Amygdala (tissue), 56 donors: Measurements from ENCODE around the gene PRPS2.

Experiments used
- DNase-seq, 56 donors: peaks; one replicate each; lab custom pipeline; 2025; lab: John Stamatoyannopoulos, UW

Gene PRPS2

DNA sequence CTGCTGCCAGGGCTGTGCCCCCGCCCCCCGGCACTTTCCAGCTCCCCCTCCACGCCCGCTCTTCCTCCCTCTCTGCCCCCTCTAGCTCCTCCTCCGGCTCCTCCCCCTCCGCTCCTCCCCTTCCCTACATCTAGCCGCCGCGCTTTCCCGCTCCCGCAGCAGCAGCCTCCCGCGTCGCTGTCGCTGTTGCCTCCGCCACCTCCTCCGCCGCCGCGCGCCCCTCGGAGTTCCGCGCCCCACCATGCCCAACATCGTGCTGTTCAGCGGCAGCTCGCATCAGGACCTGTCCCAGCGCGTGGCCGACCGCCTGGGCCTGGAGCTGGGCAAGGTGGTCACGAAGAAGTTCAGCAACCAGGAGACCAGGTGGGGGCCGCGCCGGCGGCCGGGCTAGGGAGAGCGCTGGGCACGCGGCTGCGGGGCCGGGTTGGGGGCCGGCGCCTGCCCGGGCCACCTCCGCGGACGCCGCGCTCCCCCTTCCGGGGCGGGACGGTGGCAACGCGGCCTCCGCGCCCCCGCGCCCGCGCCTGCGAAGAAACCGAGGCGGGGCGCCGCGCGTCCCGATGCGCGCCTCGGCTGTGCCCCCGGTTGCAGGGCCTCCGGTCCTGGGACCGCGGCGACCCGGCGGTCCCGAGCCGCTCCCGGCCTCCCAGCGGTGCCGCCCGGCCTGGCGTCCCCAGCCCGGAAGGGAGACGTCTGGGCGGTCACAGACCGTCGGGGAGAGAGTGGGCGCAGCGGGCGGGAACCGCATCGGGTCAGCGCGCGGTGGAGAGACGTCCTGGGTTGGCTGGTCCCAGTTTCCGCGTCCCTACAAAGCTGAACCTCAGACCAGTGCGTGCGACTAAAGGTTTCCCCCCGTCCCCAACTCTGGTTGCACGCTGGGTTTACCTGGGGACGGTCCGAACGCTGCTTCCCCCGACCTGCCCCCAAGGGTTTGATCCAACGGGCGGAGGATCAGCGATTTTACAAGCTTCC is at the start of gene PRPS2:
Gene PRPS2 (plus strand): TSS at position 156 of the 972 bp plus-strand sequence. CDS start 86 bp downstream, at position 242.
- DNase-seq = peak in 51 of 56 donors; percentile 1 to 68 (median 25)

- no peak for DNase-seq
Measured at GRCh38 chrX:12741416-12741815, 49.8 kb upstream of the PRPS2 start.

GRCh38 chrX:12747433-12747832 is 43.8 kb upstream of the PRPS2 start:
- DNase-seq = no peak

- no peak for DNase-seq
Measured at GRCh38 chrX:12751887-12752286, 39.3 kb upstream of the PRPS2 start.

- no peak for DNase-seq
Measured at GRCh38 chrX:12753366-12753765, 37.8 kb upstream of the PRPS2 start.

- DNase-seq = no peak
Measured at GRCh38 chrX:12758291-12758690, 32.9 kb upstream of the PRPS2 start.

DNA sequence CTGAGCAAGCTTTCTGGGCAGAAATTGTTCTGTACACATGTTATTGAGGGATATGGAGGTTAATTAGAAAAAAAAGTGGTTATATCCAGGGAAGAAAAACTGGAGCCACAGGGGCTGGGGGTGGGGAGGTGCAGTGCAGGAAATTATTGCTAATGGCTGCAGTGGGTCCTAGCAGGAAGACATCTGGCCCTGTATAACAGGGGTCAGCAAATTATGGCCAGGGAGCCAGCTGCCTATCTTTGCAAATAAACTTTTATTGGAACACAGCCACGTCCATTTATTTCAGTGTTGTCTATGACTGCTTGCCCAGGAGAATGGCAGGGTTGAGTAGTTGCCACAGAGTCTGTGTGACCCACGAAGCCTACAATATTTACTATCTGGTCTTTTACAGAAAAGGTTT is 23.4 kb upstream of the PRPS2 start:
- DNase-seq = no peak

DNA sequence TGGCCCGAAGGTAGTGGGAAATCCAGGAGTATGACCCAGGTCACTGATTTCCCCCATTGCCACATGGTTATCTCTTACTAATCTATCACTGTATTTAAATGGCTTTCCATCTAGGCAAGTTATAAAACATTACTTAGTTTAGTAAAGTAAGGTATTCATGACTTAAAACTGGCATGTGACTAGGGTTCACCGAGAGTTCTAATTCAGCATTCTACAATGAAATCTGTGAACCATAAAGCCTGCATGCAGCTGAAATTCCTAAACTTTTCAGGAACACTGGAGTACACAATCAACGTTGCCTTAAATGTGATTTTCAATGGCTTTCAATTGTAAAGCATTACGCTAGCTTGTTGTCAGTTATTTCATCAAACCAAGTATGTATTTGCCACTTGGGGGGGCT is 22.7 kb upstream of the PRPS2 start:
- no peak for DNase-seq

DNA sequence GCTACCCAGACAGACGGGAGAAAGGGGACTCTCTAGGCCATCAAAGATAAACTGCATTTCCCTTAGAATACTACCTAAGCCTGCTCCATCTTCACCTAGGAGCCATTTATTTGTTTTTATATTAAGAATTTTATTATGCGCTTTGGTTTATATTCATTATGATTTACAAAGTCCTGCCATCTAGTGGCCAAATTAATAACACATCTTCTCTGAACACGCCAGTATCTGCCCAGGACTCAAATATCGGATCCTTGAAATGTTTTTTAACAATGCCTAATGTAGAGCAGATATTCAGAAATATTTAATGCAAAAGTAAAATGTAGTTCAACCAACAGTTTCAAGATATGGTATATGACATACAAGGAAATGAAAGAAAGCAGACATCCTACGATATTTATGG is 20.8 kb upstream of the PRPS2 start:
- no peak for DNase-seq

DNA sequence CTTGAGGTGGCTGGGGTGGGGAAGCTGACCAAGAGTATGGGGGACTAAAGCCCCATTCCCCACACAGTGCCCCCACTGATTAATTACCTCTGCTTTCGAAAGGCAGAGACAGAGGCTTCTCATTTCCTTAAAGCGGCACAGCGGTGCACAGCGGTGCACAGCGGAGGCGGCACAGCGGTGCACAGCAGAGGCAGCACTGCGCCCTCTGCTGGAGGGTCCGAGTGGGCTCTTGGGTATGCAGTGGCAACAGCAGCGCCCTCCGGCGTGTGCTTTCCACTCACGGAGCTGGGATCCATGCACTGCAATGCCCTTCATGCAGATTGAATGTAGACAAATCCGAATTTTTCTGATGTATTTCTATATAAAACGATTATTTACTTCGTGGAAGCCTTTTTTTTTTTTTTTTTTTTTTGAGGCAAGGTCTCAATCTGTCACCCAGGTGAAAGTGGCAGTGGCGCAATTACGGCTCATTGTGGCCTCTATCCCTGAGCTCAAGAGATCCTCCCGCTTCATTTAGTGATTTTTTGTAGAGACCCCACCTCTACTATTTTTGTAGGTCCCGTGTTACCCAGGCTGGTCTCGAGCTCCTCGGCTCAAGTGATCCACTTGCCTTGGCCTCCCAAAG is 19.7 kb upstream of the PRPS2 start:
- peak in 8 of 56 donors; percentile 0 to 26 (median 0) for DNase-seq

DNA sequence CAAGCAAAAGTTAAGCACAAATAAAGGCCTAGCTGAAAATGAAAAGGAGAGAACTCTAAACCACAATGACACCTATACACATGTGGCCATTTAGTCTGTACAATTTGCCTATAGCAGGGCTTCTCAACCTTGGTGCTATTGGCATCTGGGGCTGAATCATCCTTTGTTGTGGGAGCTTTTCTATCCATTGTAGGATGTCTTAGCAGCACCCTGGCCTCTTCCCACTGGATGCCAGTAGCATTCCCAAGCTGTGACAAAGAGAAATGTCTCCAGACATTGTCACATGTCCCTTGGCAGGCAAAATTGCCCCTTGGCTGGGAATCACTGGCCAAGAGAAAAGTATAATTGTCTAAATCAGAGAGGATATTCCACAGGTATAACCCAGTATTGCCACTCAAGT is 13.5 kb upstream of the PRPS2 start:
- DNase-seq = no peak

DNA sequence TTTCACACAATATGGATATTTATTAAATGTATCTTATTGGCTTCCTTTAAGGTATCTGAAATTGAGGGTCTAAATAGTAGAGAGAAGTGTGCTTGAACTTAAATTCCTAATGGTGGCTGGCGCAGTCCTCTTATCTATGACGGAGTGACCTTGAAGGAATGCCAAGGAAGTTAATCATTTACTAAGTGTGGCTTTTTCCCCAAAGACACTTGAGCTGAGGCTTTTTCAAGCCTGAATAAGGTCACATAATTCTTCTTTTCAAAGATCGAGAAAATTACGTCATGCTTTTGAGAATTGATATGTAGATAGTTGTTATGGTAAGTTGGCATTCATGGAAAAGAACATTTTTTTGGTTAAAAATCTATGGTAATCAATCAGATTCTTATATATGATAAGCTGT is 11.7 kb upstream of the PRPS2 start:
- no peak for DNase-seq

DNA sequence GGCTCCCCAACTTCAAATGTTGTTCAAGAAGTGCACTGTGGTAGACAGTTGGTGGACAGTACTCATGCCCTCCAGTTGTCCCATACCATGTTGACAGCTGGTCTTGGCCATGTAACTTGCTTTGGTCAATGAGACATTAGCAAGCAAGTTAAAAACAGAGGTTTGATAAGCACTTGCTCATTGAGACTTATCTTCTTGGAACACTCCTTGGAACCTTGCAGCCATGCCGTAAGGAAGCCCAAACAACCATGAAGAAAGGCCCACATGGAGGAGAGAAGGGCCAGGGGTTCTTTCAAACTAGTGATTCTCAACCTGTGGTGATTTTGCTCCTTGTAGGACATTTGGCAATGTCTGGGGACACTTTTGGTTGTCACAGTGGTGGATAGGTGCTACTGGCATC is 2.6 kb upstream of the PRPS2 start:
- no peak for DNase-seq

DNA sequence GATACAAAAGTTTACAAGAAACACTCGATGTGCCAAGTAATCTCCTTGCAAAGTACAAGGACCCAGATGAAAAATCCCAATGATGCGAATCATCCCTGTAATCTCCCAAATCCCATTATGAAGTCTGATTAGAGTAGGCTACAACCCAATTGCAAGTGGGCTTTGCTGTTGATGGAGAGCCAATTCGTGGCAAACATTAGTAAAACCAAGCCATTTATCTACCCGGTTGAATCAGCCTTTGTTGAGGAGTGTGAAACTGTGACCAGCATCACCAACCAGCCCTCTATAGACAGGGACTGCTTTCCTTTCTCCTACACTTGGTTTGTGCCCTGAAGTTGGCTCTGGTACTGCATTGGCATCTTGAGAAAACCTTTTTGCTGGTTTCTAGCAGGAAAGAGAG is 1.2 kb upstream of the PRPS2 start:
- peak in 3 of 56 donors; percentile 0 to 14 (median 0) for DNase-seq

DNA sequence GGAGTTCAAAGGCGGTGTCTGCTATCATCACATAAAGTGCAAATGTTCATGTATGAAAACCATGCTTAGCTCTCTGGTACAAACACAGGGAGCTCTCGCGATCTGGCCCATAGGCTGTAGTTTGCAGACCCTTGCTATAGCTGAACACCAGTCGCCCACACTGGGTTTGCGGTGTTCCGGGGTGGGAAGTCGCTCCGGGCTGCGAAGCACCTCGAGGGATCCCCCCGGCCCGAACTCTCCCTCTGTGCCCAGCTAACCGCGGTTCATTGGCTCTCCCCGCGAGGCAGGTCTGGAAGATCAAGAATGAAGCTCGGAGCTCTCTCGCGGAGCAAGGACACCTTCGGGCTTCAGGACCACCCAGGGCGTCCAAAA is 341 bp upstream of the PRPS2 start:
- DNase-seq = peak in 4 of 56 donors; percentile 18 to 45 (median 32)

- no peak for DNase-seq
Measured at GRCh38 chrX:12792711-12793110, 1.5 kb downstream of the PRPS2 start.

- no peak for DNase-seq
Measured at GRCh38 chrX:12794654-12795053, 3.4 kb downstream of the PRPS2 start.

- DNase-seq = no peak
Measured at GRCh38 chrX:12798601-12799000, 7.4 kb downstream of the PRPS2 start.

- DNase-seq = no peak
Measured at GRCh38 chrX:12799118-12799517, 7.9 kb downstream of the PRPS2 start.

DNA sequence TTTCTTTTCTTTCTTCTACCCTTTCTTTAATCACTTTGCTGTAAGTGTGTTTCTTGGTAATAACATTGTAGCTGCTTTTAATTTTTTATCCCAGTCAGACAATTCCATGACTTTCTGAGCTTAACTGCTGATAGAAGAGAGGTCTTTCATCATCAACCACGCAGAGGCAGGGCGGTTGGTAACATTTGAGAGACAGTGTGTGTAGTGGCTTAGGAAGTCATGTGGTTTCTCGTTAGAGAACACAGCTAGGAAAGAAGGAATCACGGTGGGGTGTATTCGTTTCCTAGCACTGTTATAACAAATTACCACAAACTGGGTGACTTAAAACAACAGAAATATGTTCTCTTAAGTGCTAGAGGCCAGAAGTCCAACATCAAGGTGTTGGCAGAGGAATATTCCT is 11.5 kb downstream of the PRPS2 start:
- DNase-seq = no peak

DNA sequence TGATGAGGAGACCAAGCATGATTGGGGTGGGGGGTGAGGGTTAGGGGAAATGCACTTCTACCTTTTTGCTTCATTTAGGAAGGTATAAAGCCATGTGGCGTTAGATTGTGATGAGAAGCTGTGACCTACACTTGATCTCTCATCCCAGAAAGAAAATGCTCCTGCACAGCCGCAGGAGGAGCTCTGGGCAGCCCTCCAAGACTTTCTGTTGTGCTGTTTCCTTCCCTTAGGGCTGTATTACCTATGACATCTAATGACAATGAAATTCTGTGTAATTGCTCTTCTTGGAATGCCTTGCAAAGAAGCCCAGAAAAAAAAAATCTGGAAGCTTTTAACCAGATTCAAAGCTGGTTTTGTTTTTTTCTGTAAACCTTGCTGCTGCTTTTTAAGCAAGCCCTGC is 13.4 kb downstream of the PRPS2 start:
- no peak for DNase-seq

- DNase-seq = no peak
Measured at GRCh38 chrX:12805333-12805732, 14.1 kb downstream of the PRPS2 start.
